ENCODE measurements around the gene BCL11B.

GRCh38 chr14:99254328-99255009 is 17.5 kb downstream of the BCL11B start:
- TF ChIP-seq CTCF (IDR thresholded peaks at IDR 0.05) (no peak), POLR2AphosphoS5 (IDR thresholded peaks at IDR 0.05; ENCODE audit: insufficient read depth in 1 of 2, low read depth in 1 of 2) (no peak)

Measured in vagina (tissue), 2 donors.